GM23248 (cell line): ENCODE results near the gene NOG.

ENCODE experiments used
- EZH2 ChIP-seq: fragments of 200-600 bp; sonication (generic); IDR thresholded peaks from 2 replicates; pipeline ENCODE4 v1.6.1; 2018; ENCODE audit warnings: antibody characterized with exemption, mild to moderate bottlenecking; ENCODE audit not compliant: insufficient read depth, poor library complexity, severe bottlenecking
- EZH2phosphoT487 ChIP-seq: fragments of 200-600 bp; sonication (generic); IDR thresholded peaks from 2 replicates; pipeline ENCODE4 v1.6.1; 2018; ENCODE audit warnings: antibody characterized with exemption, moderate library complexity, mild to moderate bottlenecking, low read depth; ENCODE audit not compliant: insufficient read depth

GRCh38 chr17:56610321-56610720, 16.8 kb downstream of the NOG start:
- TF ChIP-seq EZH2 (no peak), EZH2phosphoT487 (no peak)
